GM18520 (cell line): ENCODE data around the gene LARP1B.
"Not testable (repeated sequence)": the region's sequence is repeated elsewhere in the genome, so short reads cannot be mapped to it uniquely, and the experiment has no call there.

Source experiments
- ATAC-seq: cut with Tn5 transposase; IDR thresholded peaks from one replicate; pipeline ENCODE4 v1.9.1; 2021; ENCODE audit not compliant: unreplicated experiment

Gene LARP1B

DNA sequence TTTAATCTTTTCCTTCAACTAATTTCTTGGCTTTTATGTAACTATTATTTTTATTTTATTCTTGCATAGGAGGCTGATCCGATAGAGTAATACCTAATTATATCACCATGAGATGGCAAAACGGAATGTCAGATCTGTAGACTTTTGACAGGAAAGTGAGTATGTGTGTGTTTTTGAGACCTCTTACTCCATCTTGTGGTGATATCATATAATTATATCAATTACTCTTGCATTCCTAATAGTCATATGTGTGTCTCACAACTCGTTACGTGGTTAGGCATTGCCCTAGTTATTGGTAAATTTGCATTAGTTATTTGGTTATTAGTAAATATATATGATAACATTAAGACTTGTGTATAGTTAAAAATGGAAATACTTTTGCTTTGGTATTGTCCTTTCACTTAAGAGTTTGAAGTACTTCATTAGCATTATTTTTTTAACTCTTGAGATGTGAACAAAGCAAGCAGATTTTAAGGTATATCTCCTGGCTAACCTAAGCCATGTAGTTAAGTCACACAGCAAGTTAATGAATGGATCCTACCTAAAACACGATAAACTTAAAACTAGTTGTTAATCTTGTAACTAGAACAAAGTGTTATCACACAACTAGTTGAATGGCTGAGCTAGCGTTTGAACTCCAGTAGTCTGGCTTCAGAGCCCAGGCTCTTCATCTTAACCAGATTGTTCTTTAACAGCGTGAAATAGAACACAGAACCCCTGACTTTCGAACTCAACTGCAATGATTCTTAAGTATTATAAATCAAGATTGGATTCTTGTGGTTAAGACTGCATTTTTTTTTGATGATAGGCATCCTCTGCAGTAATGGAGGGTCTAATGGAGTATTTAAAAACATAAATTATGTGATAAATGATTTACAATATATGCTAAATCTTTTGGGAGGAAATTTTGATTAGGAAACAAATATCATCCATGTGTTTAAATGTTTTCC, 159.4 kb downstream of the LARP1B start:
- peak; percentile 73 for ATAC-seq

DNA sequence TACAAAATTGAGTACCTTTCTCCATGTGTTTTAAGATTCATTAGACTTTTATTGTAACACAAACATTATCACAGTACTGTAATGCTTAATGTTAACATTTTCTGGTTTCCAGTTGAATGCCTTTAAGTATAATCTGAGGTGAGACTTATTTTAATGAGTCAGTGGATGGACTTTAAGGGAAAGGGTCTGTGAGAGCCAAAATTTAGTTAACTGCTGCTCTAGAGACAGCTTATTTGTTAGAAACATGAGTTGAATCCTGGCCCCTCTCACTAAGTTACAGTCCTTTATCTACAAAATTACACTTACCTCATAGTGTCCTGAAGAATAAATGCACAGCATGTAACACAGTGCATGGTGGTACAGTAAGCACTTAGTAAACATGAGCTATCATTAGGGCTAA, 160.5 kb downstream of the LARP1B start:
- ATAC-seq, result no peak

DNA sequence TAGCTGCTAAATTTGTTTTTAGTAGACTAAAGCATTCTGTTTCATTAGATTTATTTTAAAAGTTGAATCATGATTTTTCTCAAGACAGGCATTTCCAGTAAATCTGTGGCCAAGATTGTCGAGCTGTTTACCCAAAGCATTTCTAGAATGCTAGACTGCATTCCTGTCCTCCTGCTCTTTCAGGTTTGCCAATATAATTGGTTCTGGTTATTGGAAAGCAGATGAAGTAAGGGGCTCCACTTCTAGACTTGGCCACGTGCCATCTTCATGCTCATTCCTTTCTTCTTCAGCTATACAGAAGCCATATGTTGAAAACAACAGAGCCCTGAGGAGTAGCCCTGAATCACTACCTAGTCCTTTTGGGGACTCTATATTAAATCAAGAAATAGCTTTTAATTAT, 164.0 kb downstream of the LARP1B start:
- no peak for ATAC-seq

DNA sequence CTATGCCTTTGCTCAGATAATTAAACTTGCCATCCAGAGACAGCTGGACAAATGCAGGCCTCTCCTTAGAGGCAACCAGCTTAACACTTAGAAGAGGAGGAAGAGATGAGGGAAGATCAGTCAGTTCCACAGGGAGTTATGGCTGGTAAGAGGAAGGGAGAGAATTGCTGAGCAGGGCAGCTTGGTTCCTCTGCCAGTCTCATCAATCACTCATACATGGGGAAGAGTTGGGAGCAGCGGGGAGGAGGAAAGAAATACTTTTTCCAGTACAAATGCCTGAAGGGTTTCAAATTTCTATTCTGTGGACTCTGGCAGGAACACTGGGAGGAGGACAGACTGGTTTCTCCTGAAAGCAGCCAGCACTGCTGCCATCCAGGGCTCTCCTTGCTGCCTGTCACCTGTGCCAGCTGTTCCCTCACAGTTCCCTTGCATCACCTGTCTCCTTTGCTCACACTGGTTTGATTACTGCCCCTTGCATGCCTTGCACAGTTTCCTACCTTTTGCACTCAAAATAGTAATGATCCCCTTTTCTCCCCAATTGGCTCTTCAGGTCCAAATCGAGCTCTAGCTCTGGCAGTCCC, 167.0 kb downstream of the LARP1B start:
- no peak for ATAC-seq

DNA sequence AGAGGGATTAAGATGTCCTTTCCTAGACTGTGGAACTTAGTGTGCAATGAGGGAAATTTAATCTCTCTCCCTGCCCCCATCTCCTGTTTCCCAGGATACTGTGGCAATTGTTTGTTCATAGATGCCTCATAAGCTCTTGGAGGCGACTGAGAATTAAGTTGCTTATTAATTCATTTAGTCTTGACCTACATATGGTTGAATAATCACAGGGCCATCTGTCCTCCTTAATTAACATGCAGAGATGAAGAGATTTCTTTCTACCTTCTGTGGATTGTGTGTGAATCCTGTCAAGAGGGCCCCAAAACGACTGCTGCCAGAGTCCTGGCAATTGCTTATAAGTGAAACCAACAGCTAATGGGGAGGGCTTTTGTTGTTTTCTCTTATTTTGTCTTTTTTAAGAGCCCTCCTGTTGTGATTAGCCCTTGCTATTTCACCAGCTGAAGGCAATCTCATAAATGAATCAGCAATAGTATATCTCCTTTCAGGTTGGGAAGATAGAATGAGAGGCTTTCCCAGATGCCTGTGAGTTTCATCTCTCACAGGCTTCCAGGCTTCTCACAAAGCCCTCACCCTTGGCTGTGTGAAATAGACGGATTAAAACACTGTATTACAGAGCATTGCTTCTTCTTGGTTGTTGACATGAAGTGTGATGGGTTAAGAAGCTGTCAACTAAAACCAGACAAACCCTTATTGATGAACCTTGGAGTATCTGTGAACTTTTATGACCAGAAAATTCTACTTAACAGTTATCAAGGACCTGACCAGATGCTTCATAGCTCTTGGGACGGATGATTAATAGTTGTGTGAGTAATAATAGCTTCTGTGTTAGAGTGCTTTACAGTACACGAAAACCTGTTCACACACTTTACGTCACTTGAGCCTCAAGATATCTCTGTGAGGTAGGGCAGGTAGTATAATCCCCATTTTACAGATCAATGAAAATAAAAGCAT, 168.0 kb downstream of the LARP1B start:
- ATAC-seq, result no peak

DNA sequence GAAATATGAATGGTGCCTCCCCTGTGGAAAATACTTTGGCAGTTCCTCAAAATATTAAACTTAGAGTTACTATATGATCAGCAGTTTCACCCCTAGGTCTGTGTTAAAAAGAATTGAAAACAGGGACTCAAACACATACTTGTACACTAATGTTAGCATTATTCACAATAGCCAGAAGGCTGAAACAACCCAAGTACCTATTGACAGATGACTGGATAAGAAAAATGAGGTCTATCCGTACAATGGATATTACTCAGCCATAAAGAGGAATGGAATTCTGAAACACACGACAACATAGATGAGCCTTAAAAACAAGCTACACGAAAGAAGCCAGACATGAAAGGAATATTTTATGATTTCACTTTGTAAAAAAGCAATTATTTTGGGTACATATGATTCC, 171.6 kb downstream of the LARP1B start:
- ATAC-seq, result no peak

DNA sequence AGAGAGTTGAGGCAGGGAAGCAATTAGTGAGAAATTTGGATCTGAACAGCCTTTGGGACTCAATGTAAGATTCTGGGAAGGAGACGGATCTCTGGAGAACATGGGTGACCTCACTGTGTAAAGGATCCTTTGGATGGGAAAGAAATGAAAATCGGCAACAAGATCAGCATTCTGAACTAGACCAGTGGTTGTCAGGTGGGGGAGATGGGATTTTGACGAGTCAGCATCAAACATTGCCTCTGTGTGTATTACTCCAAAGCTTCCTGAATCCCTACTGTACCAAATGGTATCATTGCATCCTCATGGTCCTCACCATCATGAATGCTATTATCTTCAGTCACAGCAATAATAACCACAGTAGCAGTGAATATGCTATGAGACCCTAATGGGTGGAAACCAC, 173.7 kb downstream of the LARP1B start:
- ATAC-seq, result no peak

DNA sequence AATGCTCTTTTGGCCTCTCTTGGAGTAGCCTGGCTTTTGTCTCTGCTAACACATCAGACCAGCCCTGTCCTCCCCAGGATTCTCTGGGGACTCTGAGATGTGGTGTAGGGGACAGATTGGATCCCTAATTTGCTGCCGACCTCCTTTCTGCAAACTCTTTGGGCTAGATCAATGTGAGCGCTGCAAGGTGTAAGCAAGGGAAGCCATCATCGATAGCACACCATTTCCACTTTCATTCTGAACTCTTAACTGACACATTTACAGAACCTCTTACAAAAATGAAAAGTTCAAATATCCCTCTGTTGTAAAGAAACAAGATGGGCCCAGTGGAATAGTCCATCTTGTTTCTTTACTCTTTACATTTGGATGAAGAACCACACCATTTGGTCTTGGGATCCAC, 179.9 kb downstream of the LARP1B start:
- ATAC-seq, result peak; percentile 37

DNA sequence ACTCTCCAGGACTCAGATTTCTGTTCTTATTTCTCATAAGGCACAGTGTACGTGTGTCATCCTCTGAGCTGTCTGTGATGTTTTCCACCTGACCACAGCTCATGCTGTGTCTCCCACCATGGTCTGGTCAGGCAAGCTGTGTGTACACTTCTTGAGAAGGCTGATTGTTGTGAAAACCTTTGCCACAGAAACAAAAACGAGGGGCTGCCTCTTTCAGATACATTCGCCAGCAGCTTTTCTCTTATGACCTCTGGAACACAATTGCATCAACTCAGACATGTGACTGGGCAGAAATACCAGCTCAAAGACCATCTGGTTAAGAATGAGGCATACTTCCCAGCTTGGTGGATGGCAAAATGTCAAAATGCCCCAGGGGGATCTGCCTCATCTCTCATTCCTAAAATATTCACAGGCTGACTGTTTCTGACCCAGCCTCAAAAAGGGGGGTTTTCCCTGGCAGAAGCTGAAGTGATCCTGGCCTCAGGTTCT, 180.4 kb downstream of the LARP1B start:
- peak; percentile 54 for ATAC-seq

DNA sequence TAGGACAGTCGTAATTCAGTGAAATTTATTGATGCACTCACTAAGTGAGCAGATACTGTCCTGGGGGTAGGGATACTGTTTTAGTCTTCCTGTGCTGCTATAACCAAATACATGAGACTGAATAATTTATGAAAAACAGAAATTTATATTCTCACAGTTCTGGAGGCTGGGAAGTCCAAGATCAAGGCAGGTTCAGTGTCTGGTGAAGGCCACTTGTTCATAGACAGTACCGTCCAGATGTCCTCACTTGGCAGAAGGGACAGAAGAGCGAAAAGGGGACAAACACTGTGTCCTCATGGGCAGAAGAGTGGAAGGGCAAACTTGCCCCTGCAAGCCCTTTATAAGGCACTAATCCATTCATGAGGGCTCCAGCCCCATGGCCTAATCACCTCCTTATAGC, 180.9 kb downstream of the LARP1B start:
- ATAC-seq, result no peak

DNA sequence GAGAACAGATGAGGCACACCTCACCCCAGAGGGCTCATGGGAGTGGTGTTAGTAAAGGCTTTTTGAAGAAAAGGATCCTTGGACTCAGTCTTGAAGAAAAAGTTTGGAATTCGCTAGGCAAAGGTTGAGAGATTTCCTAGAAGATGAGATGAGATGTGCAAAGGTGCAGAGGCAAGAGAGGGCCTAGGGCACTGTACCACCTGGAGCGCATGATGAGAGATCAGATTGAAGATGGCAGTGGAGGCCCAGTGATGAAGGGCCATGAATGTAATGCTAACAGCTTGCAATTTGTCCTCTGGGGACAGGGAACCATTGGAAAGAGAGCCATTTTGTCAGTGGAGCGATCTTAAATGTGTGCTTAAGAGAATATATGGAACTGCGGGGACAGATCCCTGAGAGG, 181.5 kb downstream of the LARP1B start:
- no peak for ATAC-seq

DNA sequence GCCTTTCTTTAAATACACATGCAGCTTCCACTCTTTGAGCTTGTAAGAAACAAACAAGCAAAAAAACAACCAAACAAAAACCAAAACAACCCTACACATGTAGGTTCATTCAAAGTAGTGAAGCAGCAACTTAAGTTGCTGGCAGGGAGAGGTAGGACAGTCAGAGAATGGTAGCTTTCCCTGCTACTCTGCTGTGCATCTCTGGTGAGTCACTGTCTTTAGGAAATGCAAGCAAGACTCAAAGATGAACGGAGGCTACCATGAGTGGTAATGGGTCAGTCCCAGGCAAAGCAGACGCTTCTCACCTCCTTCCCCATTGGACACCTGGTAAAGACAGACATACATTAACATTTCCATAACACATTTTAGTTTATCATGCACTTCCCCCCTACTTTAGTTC, 183.3 kb downstream of the LARP1B start:
- ATAC-seq, result no peak

DNA sequence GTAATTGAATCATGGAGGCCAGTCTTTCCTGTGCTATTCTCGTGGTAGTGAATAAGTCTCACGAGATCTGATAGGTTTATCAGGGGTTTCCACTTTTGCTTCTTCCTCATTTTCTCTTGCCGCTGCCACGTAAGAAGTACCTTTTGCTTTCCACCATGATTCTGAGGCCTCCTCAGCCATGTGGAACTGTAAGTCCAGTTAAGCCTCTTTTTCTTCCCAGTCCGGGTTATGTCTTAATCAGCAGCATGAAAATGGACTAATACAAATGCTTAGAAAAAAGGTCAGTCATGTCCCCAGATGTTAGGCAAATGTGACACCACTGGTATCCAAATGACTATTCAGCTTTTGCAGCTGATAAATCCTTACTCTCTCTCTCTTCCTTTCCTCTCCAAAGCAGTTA, 184.3 kb downstream of the LARP1B start:
- not testable (repeated sequence) for ATAC-seq

DNA sequence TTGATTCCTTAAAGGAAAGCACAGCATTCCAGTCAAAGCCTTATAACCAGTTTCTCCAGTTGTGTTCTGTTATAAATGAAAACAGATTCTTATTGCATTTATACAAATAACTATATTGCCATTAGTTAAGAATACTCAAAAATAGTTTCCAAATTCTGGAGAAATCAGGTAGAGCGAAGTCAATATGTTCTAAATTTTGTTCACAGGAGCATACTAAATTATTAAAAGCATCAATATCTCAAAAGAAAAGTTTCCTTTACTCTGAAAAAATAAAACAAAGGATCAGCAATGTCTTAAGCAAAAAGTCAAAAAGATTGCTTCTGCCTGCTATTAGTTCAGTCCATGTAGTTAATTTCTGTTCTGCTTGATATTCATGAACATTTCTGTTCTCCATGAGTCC, 186.8 kb downstream of the LARP1B start:
- no peak for ATAC-seq

DNA sequence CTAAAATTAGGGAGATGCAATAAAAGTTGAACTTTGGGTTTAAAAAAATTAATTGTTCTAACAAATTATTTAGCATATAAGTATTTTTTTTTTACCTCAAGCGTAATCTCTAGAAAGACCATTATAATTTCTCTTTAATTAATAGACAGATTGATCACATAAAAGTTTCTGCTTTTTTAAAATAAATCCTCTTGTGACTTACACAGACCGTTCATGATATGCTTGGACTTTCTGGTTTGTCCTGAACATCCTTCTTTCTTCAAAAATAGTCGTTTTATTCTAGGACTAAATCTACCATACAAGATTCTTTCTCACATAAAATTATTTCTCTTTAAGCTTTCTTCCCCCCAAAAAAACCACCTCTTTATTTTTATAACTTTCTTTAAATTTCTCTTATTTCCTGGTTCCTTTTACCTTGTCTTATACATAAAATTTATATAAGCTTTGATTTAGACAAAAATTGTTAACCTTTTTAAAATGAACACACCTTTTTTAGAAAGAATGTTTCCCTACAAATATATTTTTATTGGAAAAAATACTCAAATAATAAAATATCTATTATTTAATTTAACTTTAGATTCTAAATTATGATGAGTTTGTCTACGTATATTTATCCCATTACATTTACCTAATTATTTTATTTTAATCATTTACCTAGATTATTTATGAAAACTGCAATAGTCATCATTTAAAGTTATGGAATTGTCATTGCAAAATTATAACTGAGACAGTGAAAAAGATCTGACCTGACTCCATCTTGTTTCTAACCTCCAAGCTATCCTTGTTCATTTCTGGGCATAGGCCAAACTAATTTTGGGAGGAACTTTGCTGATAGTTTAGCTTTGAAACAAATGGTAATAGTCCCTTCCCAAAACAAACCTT, 188.9 kb downstream of the LARP1B start:
- no peak for ATAC-seq

DNA sequence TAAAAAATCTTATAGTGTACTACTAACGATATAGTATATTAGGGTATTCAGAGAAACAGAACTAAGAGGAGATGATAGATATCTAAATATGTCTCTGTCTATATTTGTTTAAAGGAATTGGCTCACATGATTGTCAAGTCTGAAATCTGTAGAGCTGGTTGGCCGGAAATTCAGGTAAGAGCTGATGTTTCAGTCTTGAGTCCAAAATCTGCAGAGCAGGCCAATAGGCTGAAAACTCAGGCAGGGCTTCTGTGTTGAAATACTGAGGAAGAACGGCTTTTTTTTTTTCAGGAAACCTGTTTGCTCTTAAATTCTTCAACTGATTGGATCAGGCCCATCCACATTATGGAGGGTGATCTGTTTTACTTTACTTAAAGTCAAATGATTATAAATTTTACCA, 194.8 kb downstream of the LARP1B start:
- ATAC-seq, result no peak

DNA sequence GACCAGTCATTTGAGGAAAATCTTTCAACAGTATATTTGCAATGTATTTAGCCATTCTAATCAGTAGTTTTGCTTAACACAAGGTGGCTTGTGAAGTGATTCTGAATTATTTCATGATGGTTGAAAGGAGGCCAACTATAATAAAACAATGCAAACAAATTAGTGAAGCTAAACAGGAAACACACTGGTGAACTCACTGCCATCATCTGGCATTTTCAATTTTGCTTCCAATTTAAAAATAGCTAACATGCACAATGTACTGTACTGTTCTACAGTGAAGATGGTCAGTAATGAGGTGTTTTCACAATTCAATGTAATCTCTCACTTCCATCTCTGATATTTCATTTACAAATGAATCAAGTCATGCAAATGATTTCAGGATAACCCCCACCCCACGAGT, 195.4 kb downstream of the LARP1B start:
- no peak for ATAC-seq

DNA sequence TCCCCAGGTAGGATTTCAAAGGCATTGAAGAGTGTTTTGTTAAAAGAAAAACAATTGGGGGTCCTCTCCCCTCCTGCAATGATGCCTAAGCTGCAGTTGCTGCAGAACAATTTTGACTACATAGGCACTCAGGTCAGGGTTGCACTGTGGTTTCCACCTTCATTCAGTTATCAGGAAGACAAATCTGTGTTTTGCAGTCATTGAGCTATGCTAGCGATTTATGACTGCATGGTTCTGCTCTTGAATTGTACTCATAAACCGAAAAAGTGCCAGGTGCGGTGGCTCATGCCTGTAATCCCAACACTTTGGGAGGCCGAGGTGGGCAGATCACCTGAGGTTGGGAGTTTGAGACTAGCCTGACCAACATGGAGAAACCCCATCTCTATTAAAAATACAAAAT, 197.1 kb downstream of the LARP1B start:
- not testable (repeated sequence) for ATAC-seq

DNA sequence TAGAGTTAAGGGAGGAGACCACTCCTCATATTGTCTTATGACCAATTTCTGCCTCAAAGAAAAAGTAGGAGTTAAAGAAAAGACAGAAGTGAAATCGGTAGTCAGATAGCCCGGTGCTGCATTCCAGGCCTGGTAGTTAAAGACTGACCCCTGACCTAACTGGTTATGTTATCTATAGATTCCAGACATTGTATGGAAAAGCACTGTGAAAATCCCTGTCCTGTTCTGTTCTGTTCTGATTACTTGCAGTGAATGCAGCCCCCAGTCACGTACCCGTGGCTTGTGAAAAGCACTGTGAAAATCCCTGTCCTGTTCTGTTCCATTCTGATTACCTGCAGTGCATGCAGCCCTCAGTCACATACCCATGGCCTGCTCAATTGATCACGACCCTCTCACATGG, 198.8 kb downstream of the LARP1B start:
- ATAC-seq, result not testable (repeated sequence)
